Endodermal cell (in vitro differentiated cells): Measurements from ENCODE around the gene CES2. TPM values are rescaled to one million over a fixed set of nuclear protein-coding genes. Genes with fewer than 3 reads are reported as not detected.

Source experiments
- DNase-seq: peaks from one replicate; pipeline ENCODE4 v3.0.0-alpha.2; 2017
- H3K27ac ChIP-seq: 2 replicates; pipeline ENCODE4 v1.5.1; 2013; ENCODE audit warnings: mild to moderate bottlenecking, low read depth, low read length, moderate library complexity
- H3K27me3 ChIP-seq: 2 replicates; pipeline ENCODE4 v1.6.1; 2013; ENCODE audit warnings: mild to moderate bottlenecking, low read length, moderate library complexity; ENCODE audit not compliant: insufficient read depth, control insufficient read depth, poor library complexity, severe bottlenecking
- H3K36me3 ChIP-seq: 2 replicates; pipeline ENCODE4 v1.7.0; 2013; ENCODE audit warnings: mild to moderate bottlenecking, low read length, moderate library complexity; ENCODE audit not compliant: control insufficient read depth, insufficient read depth
- H3K4me1 ChIP-seq: one replicate; pipeline ENCODE4 v1.7.0; 2013; ENCODE audit warnings: low read length; ENCODE audit not compliant: control insufficient read depth, insufficient read depth
- H3K4me3 ChIP-seq: 2 replicates; pipeline ENCODE4 v1.5.1; 2013; ENCODE audit warnings: mild to moderate bottlenecking, low read length, moderate library complexity
- H3K9ac ChIP-seq: 2 replicates; pipeline ENCODE4 v1.6.1; 2013; ENCODE audit warnings: mild to moderate bottlenecking, low read length, moderate library complexity; ENCODE audit not compliant: poor library complexity, severe bottlenecking; ENCODE audit errors: extremely low read depth
- H3K9me3 ChIP-seq: 2 replicates; pipeline ENCODE4 v1.6.1; 2013; ENCODE audit warnings: mild to moderate bottlenecking, low read length, moderate library complexity; ENCODE audit not compliant: control insufficient read depth
- H3K27ac Mint-ChIP-seq: 2 replicates; pipeline ENCODE4 v1.8.0; 2020; ENCODE audit warnings: mixed read lengths
- H3K27me3 Mint-ChIP-seq: 2 replicates; pipeline ENCODE4 v1.8.0; 2021; ENCODE audit warnings: mild to moderate bottlenecking, mixed read lengths; ENCODE audit not compliant: insufficient read depth
- H3K36me3 Mint-ChIP-seq: 2 replicates; pipeline ENCODE4 v1.8.0; 2020; ENCODE audit warnings: low read depth, mixed read lengths
- H3K4me1 Mint-ChIP-seq: 2 replicates; pipeline ENCODE4 v1.8.0; 2020; ENCODE audit warnings: mixed read lengths
- H3K4me3 Mint-ChIP-seq: 2 replicates; pipeline ENCODE4 v1.8.0; 2020; ENCODE audit warnings: mild to moderate bottlenecking, moderate library complexity, mixed read lengths
- H3K9me3 Mint-ChIP-seq: 2 replicates; pipeline ENCODE4 v1.8.0; 2020; ENCODE audit warnings: mild to moderate bottlenecking, mixed read lengths
- WGBS, 2 experiments: methylation state at CpG; one replicate each; pipeline versions ENCODE4 v1.1.5 to v1.1.7; 2013; ENCODE audit warnings: missing lambda C conversion rate in 2 of 2, mixed read lengths in 1 of 2; ENCODE audit not compliant: insufficient coverage in 1 of 2, insufficient read length in 1 of 2; 5-methylcytosine and 5-hydroxymethylcytosine counted together
- total RNA-seq, 2 donors: library from RNA; stranded (reverse); fragmentation: NEBNext Ultra II Directional in 1 of 2; extraction: Animal tissue kit (Norgen Biotek cat#: 25700) in 1 of 2; gene quantifications; 2 replicates in 1 of 2; 3 replicates in 1 of 2; pipeline ENCODE4 v1.2.1, GENCODE V29; 2021
- TF ChIP-seq, protein P1 (sequence below): fragments of 200-600 bp; sonication (generic); conservative IDR thresholded peaks from 2 replicates; pipeline ENCODE4 v1.5.0; 2021; ENCODE audit warnings: antibody characterized with exemption, mild to moderate bottlenecking

CES2 gene
- total RNA-seq, 2 donors from 2014 or later: 28.7 to 36.8 TPM

DNA sequence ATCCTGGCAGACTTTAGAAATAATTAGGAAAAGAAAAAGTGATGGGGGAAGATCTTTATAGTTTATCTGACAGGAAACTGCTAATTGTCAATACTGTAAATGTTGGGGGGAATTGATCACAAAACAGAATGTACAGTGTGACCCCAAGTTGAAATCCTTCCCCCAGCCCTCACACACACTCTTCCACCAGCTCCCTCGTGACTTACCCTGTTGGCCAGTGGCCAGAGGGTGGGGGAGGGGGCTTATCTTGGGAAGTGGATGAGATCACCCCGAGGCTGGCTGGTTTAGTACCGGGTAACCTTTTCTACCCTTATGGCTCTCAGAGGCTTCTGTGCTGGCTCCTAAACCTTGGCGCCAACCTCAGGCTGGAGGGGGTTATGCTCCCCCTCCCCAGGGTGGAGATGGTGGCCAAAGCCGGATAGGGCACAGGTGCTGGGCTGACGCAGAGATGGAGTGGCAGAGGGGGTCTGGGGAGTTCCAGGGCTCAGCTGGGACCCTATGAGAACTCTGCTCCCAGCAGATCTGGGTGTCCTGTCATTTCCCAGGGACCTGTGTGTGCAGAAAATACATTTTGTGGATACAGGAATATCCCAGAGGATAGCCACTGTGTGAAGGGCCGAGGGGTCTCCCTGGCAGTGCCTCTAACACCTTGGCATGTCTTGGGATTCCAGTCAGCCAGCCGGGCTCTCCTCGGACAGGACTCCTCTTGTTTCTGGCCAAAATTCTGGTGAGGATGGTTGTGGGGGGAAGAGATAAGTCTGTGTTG lies 35.2 kb upstream of the CES2 start:
- Histone ChIP-seq H3K36me3 (no peaks in the 10 kb centered on the region), H3K27me3 (no peaks in the 10 kb centered on the region), H3K4me1 (peaks cover 10% of the 10 kb centered on the region), H3K9me3 (no peaks in the 10 kb centered on the region), H3K4me3 (no peak overlapping the region), H3K27ac (no peak overlapping the region), H3K9ac (no peak overlapping the region)
- Mint-ChIP-seq H3K27me3 (peaks cover 7% of the 10 kb centered on the region), H3K27ac (no peak overlapping the region), H3K4me1 (peaks cover 15% of the 10 kb centered on the region), H3K4me3 (no peak overlapping the region), H3K36me3 (no peaks in the 10 kb centered on the region), H3K9me3 (no peaks in the 10 kb centered on the region)
- 72 to 73% methylated on average over 2 to 8 of the region's 9 CpGs for WGBS, 2 experiments
- peak; percentile 78 for DNase-seq
- TF ChIP-seq, protein P1, sequence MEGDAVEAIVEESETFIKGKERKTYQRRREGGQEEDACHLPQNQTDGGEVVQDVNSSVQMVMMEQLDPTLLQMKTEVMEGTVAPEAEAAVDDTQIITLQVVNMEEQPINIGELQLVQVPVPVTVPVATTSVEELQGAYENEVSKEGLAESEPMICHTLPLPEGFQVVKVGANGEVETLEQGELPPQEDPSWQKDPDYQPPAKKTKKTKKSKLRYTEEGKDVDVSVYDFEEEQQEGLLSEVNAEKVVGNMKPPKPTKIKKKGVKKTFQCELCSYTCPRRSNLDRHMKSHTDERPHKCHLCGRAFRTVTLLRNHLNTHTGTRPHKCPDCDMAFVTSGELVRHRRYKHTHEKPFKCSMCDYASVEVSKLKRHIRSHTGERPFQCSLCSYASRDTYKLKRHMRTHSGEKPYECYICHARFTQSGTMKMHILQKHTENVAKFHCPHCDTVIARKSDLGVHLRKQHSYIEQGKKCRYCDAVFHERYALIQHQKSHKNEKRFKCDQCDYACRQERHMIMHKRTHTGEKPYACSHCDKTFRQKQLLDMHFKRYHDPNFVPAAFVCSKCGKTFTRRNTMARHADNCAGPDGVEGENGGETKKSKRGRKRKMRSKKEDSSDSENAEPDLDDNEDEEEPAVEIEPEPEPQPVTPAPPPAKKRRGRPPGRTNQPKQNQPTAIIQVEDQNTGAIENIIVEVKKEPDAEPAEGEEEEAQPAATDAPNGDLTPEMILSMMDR: no peak

DNA sequence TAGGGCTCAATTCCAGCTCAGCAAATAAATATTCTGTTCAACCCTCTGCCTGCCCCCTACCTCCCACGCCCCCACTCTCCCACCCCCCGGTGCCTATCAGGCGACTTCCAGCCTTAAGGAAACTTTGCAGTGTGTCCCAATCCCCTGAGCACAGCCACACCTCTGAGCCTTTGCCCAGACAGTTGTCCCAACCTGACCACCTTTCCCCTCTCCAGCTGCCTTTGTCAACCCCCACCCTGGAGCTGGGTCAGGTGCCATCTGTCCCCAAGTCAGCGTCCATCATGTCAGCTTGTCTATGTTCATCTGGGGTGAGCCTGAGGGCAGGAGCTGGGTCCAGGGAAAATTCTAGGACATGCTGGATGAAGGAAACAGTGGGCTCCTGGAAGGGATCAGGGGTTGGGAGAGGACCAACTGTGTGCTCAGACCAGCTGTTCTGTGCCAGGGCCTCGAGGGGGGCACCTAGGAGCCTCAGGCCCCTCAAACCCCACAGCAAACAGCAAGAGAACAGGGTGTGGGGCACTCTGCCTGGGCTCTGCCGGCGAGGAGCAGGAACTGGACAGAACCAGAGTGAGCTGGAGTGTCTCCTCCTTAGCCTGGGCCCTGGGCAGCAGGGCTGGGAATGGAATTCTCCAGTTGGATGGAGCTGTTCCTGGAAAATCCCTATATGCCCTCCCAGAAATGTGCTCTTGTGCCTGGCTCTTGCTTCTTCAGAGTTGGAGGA lies 34.4 kb upstream of the CES2 start:
- H3K4me1 Mint-ChIP-seq: peaks cover 15% of the 10 kb centered on the region
- no peaks in the 10 kb centered on the region for H3K9me3 Mint-ChIP-seq
- H3K36me3 Mint-ChIP-seq: no peaks in the 10 kb centered on the region
- H3K4me3 Mint-ChIP-seq: no peak overlapping the region
- Histone ChIP-seq H3K36me3 (no peaks in the 10 kb centered on the region), H3K9ac (no peak overlapping the region), H3K9me3 (no peaks in the 10 kb centered on the region), H3K4me3 (no peak overlapping the region), H3K27me3 (no peaks in the 10 kb centered on the region), H3K4me1 (peaks cover 10% of the 10 kb centered on the region), H3K27ac (no peak overlapping the region)
- TF ChIP-seq, protein P1: no peak
- peaks cover 7% of the 10 kb centered on the region for H3K27me3 Mint-ChIP-seq
- H3K27ac Mint-ChIP-seq: peak overlapping the region; percentile 65
- DNase-seq: no peak
- 80 to 100% methylated on average over 2 to 7 of the region's 7 CpGs for WGBS, 2 experiments

DNA sequence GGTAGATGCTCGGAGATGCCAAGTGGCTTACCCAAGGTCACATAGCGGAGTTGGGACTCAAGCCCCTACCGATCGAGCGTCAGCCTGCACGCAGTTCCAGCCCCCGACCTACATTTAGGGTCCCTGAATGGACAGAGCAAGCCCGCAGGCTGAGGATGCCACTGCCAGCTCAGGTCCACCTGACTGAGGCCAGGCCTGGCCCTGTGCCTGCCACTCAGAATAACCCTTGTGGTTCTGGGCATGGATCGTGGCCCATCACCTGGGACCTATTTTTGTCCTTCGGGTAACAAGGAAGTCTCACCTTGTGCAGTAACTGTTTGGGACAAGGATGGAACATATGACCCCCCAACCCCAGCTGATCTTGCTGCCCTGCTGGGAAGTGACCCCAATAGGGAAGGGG lies 33.7 kb upstream of the CES2 start:
- 93 to 97% methylated on average over 6 to 10 of the region's 10 CpGs for WGBS, 2 experiments
- no peak overlapping the region for H3K9ac ChIP-seq
- Mint-ChIP-seq H3K36me3 (no peaks in the 10 kb centered on the region), H3K4me1 (peaks cover 13% of the 10 kb centered on the region), H3K4me3 (no peak overlapping the region), H3K27ac (no peak overlapping the region), H3K9me3 (no peaks in the 10 kb centered on the region), H3K27me3 (peaks cover 7% of the 10 kb centered on the region)
- H3K36me3 ChIP-seq: no peaks in the 10 kb centered on the region
- H3K4me1 ChIP-seq: peaks cover 10% of the 10 kb centered on the region
- TF ChIP-seq, protein P1: no peak
- no peak for DNase-seq
- H3K4me3 ChIP-seq: no peak overlapping the region
- no peak overlapping the region for H3K27ac ChIP-seq
- no peaks in the 10 kb centered on the region for H3K9me3 ChIP-seq
- H3K27me3 ChIP-seq: no peaks in the 10 kb centered on the region
